Kidney (tissue), 22 donors: ENCODE measurements around the gene UNC13C. TPM values are rescaled to one million over a fixed set of nuclear protein-coding genes. Genes with fewer than 3 reads are reported as not detected.
"Not testable (repeated sequence)": the region's sequence is repeated elsewhere in the genome, so short reads cannot be mapped to it uniquely, and the experiment has no call there.

Source experiments
- DNase-seq, 5 donors: peaks; one replicate each; pipeline ENCODE4 v3.0.0-alpha.2; 2013 to 2020
- FAIRE-seq: peaks from 2 replicates; lab custom pipeline; 2012; peaks lifted over from hg19 to GRCh38; lab: Jason Lieb, UNC
- H3K27ac ChIP-seq, 2 donors: one replicate each; pipeline ENCODE4 v1.7.0; 2013; ENCODE audit warnings: low read depth in 2 of 2, low read length in 2 of 2, inconsistent platforms in 1 of 2
- H3K27me3 ChIP-seq: one replicate; pipeline ENCODE4 v1.7.1; 2013; ENCODE audit warnings: low read length, inconsistent platforms; ENCODE audit not compliant: control insufficient read depth, insufficient read depth
- H3K36me3 ChIP-seq, 3 donors: one replicate each; pipeline versions ENCODE4 v1.7.0 to v1.7.1; 2013; ENCODE audit warnings: low read length in 3 of 3, control low read depth in 1 of 3, inconsistent platforms in 1 of 3; ENCODE audit not compliant: insufficient read depth in 3 of 3, control insufficient read depth in 2 of 3
- H3K4me1 ChIP-seq, 3 donors: one replicate each; pipeline versions ENCODE4 v1.7.0 to v1.7.1; 2013; ENCODE audit warnings: low read length in 3 of 3, inconsistent platforms in 1 of 3, low read depth in 1 of 3; ENCODE audit not compliant: control insufficient read depth in 2 of 3, insufficient read depth in 2 of 3
- H3K4me3 ChIP-seq, 3 donors: one replicate each; pipeline versions ENCODE4 v1.7.0 to v1.8.1; 2013; ENCODE audit warnings: low read length in 3 of 3, control low read depth in 1 of 3, inconsistent platforms in 1 of 3
- H3K9ac ChIP-seq, 3 donors: one replicate each; pipeline versions ENCODE4 v1.7.0 to v1.7.1; 2013; ENCODE audit warnings: low read length in 3 of 3, control low read depth in 1 of 3, inconsistent platforms in 1 of 3
- H3K9me3 ChIP-seq, 3 donors: one replicate each; pipeline versions ENCODE4 v1.7.0 to v1.7.1; 2013; ENCODE audit warnings: low read length in 3 of 3, control low read depth in 1 of 3, inconsistent platforms in 1 of 3; ENCODE audit not compliant: control insufficient read depth in 2 of 3, insufficient read depth in 1 of 3
- CTCF ChIP-seq: IDR thresholded peaks from 3 replicates; pipeline ENCODE4 v1.5.1; 2012; ENCODE audit warnings: mild to moderate bottlenecking, moderate library complexity, borderline replicate concordance; ENCODE audit not compliant: insufficient read depth; ENCODE audit errors: extremely low read depth
- intact Hi-C: fragments of 100-400 bp; cut with DNase I; formaldehyde crosslinking; loops from one replicate; pipeline ENCODE4 v1.11.1; 2022
- long read RNA-seq, 10 donors: library from polyadenylated mRNA in 1 of 10; unstranded in 1 of 10; transcript quantifications; one replicate each; pipeline ENCODE4 v2.0.0 and lab custom pipeline, GENCODE V29; 2021 to 2026
- polyA plus RNA-seq: library from polyadenylated mRNA; stranded (reverse); fragments of 350-450 nt; fragmentation: Illumina TruSeq; extraction: RNeasy Lipid Tissue Mini Kit (QIAGEN cat#74804); gene quantifications from one replicate; pipeline ENCODE4 v1.2.3, GENCODE V29; 2014; ENCODE audit warnings: low read depth, low replicate concordance; ENCODE audit not compliant: insufficient read depth
- total RNA-seq: library from RNA; stranded (reverse); fragmentation: NEBNext Ultra II Directional; extraction: Animal tissue kit (Norgen Biotek cat#: 25700); gene quantifications from one replicate; pipeline ENCODE4 v1.2.1, GENCODE V29; 2021
- donor health status: control.
- donor health status: control.
- donor health status: control.
- donor health status: control.
- donor health status: control.
- donor health status: DM: yes; HTN: yes; CAD: no.
- donor health status: Normal renal cell carcinoma (clear cell type).

Gene UNC13C
- total RNA-seq (0.19 TPM), polyA plus RNA-seq (0.45 TPM)
- long read RNA-seq, donor 1: 0 reads
- long read RNA-seq, donor 2: 0 reads
- long read RNA-seq, donor 3: 0 reads
- long read RNA-seq, donor 4: 0 reads
- long read RNA-seq, donor 5: 0 reads
- long read RNA-seq, donor 6: 0 reads
- long read RNA-seq, donor 7: 0 reads
- long read RNA-seq, donor 8: 0 reads
- long read RNA-seq, donor 9: 0 reads
- long read RNA-seq, donor 10: 0 reads

GRCh38 chr15:53978253-53978906 lies at the start of gene UNC13C:
TSS of gene UNC13C (plus strand) at chr15:53978441. CDS start at chr15:54012904, 34,463 bp downstream.
- peaks cover 3% of the 10 kb centered on the region for H3K27me3 ChIP-seq
- no peaks in the 10 kb centered on the region for H3K4me1 ChIP-seq
- H3K4me3 ChIP-seq: peak within 1 kb of the TSS; percentile 46 to 49 (median 48)
- no peak for FAIRE-seq
- intact Hi-C loops: no loop called here
- TF ChIP-seq CTCF: no peak
- no peak within 1 kb of the TSS for H3K27ac ChIP-seq
- H3K9me3 ChIP-seq: no peaks in the 10 kb centered on the region
- DNase-seq: peak; percentile 55 to 67 (median 57)
- H3K36me3 ChIP-seq: no peaks in the 10 kb centered on the region
- peak within 1 kb of the TSS in 1 of 3 donors; percentile 53 for H3K9ac ChIP-seq

- no peak overlapping the region for H3K4me3 ChIP-seq
- H3K4me1 ChIP-seq: no peaks in the 10 kb centered on the region
- no peak for TF ChIP-seq CTCF
- H3K9me3 ChIP-seq: peaks cover 0 to 4% (median 0%) of the 10 kb centered on the region in 3 donors
- H3K27ac ChIP-seq: no peak overlapping the region
- no peaks in the 10 kb centered on the region for H3K36me3 ChIP-seq
- intact Hi-C loops: no loop called here
- H3K9ac ChIP-seq: no peak overlapping the region
- FAIRE-seq: no peak
- DNase-seq: no peak
- H3K27me3 ChIP-seq: no peaks in the 10 kb centered on the region
These were observed 42.1 kb upstream of the UNC13C start for GRCh38 chr15:53936137-53936536.

- intact Hi-C loops, H3K9me3 ChIP-seq, H3K4me1 ChIP-seq, H3K9ac ChIP-seq, H3K27ac ChIP-seq, H3K4me3 ChIP-seq, H3K27me3 ChIP-seq, DNase-seq, H3K36me3 ChIP-seq, FAIRE-seq: not testable (repeated sequence)
These were observed 40.6 kb upstream of the UNC13C start for GRCh38 chr15:53937632-53938031.

GRCh38 chr15:53950572-53950971 lies 27.7 kb upstream of the UNC13C start:
- Histone ChIP-seq H3K27ac (no peak overlapping the region), H3K27me3 (no peaks in the 10 kb centered on the region), H3K36me3 (no peaks in the 10 kb centered on the region), H3K4me1 (no peaks in the 10 kb centered on the region), H3K4me3 (no peak overlapping the region), H3K9ac (no peak overlapping the region), H3K9me3 (no peaks in the 10 kb centered on the region)
- FAIRE-seq (no peak), DNase-seq (no peak)
- intact Hi-C loops: no loop called here
- no peak for TF ChIP-seq CTCF
